Activated T-cell treated with anti-CD3 and anti-CD28 coated beads for 24 hours (primary cell): ENCODE results near the gene PDHA1.

Experiments
- DNase-seq: peaks from one replicate; pipeline ENCODE4 v3.0.0-alpha.2; 2020; ENCODE audit warnings: low read depth

PDHA1 gene

GRCh38 chrX:19343535-19344408, at the start of gene PDHA1:
Gene PDHA1, plus strand, starts transcription at chrX:19343927. Its CDS starts 111 bp downstream, at chrX:19344038.
- peak; percentile 86 for DNase-seq

- DNase-seq = no peak
Measured at GRCh38 chrX:19303256-19303880, 40.4 kb upstream of the PDHA1 start.

GRCh38 chrX:19326567-19326966, 17.2 kb upstream of the PDHA1 start:
- DNase-seq = no peak

- no peak for DNase-seq
Measured at GRCh38 chrX:19331831-19332230, 11.9 kb upstream of the PDHA1 start.

GRCh38 chrX:19332983-19333382, 10.7 kb upstream of the PDHA1 start:
- no peak for DNase-seq

GRCh38 chrX:19334945-19335626, 8.6 kb upstream of the PDHA1 start:
- DNase-seq = no peak

- no peak for DNase-seq
Measured at GRCh38 chrX:19342331-19342906, 1.3 kb upstream of the PDHA1 start.

- no peak for DNase-seq
Measured at GRCh38 chrX:19343085-19343534, 617 bp upstream of the PDHA1 start.

GRCh38 chrX:19344661-19345060, 934 bp downstream of the PDHA1 start:
- no peak for DNase-seq

- DNase-seq = no peak
Measured at GRCh38 chrX:19347916-19348315, 4.2 kb downstream of the PDHA1 start.

- no peak for DNase-seq
Measured at GRCh38 chrX:19349264-19349663, 5.5 kb downstream of the PDHA1 start.

GRCh38 chrX:19350941-19351384, 7.2 kb downstream of the PDHA1 start:
- DNase-seq = no peak

GRCh38 chrX:19354625-19355024, 10.9 kb downstream of the PDHA1 start:
- no peak for DNase-seq

- no peak for DNase-seq
Measured at GRCh38 chrX:19358521-19358920, 14.8 kb downstream of the PDHA1 start.

- no peak for DNase-seq
Measured at GRCh38 chrX:19360903-19361302, 17.2 kb downstream of the PDHA1 start.

GRCh38 chrX:19361701-19362100, 18.0 kb downstream of the PDHA1 start:
- no peak for DNase-seq

- no peak for DNase-seq
Measured at GRCh38 chrX:19368576-19368975, 24.8 kb downstream of the PDHA1 start.

GRCh38 chrX:19370061-19370460, 26.3 kb downstream of the PDHA1 start:
- DNase-seq = no peak

GRCh38 chrX:19372170-19372546, 28.4 kb downstream of the PDHA1 start:
- peak; percentile 40 for DNase-seq

GRCh38 chrX:19372547-19373331, 29.0 kb downstream of the PDHA1 start:
- DNase-seq = no peak

GRCh38 chrX:19373351-19373891, 29.7 kb downstream of the PDHA1 start:
- DNase-seq = no peak
